IPS-20b (cell line): ENCODE data around the gene GXYLT2.
"Not testable (repeated sequence)": the region's sequence is repeated elsewhere in the genome, so short reads cannot be mapped to it uniquely, and the experiment has no call there.

ENCODE experiments used
- H3K27ac ChIP-seq: one replicate; pipeline ENCODE4 v1.5.1; 2013; ENCODE audit warnings: low read length
- H3K27me3 ChIP-seq: 2 replicates; pipeline ENCODE4 v1.6.1; 2013; ENCODE audit warnings: mild to moderate bottlenecking, low read length, inconsistent platforms; ENCODE audit not compliant: insufficient read depth
- H3K36me3 ChIP-seq: 2 replicates; pipeline ENCODE4 v1.6.1; 2013; ENCODE audit warnings: low read depth, mild to moderate bottlenecking, inconsistent platforms, low read length, moderate library complexity; ENCODE audit not compliant: insufficient read depth
- H3K4me1 ChIP-seq: 2 replicates; pipeline ENCODE4 v1.6.1; 2013; ENCODE audit warnings: mild to moderate bottlenecking, control low read depth, inconsistent platforms, low read length, moderate library complexity; ENCODE audit not compliant: insufficient read depth
- H3K4me3 ChIP-seq: 2 replicates; pipeline ENCODE4 v1.5.1; 2013; ENCODE audit warnings: mild to moderate bottlenecking, low read length, inconsistent platforms
- H3K9ac ChIP-seq: 2 replicates; pipeline ENCODE4 v1.6.1; 2013; ENCODE audit warnings: low read depth, mild to moderate bottlenecking, inconsistent platforms, low read length, moderate library complexity
- H3K9me3 ChIP-seq: 2 replicates; pipeline ENCODE4 v1.6.1; 2013; ENCODE audit warnings: mild to moderate bottlenecking, low read depth, low read length, inconsistent platforms; ENCODE audit not compliant: insufficient read depth

GXYLT2 gene

GRCh38 chr3:72985576-72985975, 97.7 kb downstream of the GXYLT2 start:
- H3K9ac ChIP-seq = no peak overlapping the region
- no peaks in the 10 kb centered on the region for H3K36me3 ChIP-seq
- no peaks in the 10 kb centered on the region for H3K27me3 ChIP-seq
- peaks cover 13% of the 10 kb centered on the region; the same call in 1 of the 2 replicates for H3K9me3 ChIP-seq
- H3K27ac ChIP-seq = no peak overlapping the region
- H3K4me1 ChIP-seq = no peaks in the 10 kb centered on the region
- H3K4me3 ChIP-seq = no peak overlapping the region

DNA sequence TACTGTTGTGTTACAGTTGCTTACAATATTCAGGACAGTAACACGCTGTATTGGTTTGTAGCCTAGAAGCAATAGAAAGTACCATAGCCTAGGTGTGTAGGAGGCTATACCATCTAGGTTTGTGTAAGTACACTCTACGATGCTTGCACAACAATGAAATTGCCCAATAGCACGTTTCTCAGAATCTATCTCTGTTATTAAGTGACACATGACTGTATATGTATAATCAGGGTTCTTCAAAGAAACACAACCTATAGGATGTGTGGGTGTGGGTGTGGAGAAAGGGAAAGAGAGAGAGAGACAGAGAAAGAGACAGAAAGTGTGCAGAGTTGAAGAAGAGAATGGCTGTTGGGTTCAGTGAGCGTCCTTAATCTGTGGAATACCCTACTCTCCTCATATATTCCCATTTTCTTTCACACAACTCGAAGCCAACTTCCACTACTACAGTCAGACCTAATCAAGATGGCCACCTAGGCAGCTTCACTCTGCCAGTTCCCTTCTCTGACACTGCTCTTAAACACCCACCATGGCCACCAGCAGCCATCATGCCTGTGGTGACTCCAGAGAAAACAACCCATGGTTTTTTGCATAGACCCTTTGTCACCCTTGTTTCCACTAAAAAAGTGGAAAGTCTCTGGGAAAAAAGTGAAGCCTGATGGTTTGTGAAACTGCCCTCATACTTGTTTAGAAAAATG, 103.0 kb downstream of the GXYLT2 start:
- Histone ChIP-seq H3K27ac (no peak overlapping the region), H3K4me3 (no peak overlapping the region), H3K4me1 (no peaks in the 10 kb centered on the region), H3K9ac (no peak overlapping the region), H3K27me3 (no peaks in the 10 kb centered on the region), H3K36me3 (no peaks in the 10 kb centered on the region), H3K9me3 (peaks cover 5% of the 10 kb centered on the region; the same call in 1 of the 2 replicates)

DNA sequence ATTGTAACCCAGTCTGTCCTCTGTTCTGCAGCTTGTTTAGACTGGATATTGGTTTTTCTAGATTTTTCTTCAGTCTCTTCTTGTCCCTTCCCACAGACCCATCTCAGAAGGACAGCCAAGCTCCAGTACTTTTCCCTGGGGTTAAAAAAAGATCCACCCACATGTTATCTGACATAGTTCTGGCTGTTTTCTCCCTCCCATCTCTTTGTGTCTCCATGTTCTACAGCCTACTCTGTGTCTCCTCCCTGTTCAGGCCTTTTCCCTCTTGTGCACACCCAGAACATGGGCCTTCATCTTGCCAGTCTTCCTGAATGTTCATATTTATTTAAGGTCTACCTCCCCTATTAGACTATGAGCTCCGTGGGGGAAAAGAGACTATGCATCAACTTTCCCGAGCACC, 103.7 kb downstream of the GXYLT2 start:
- no peak overlapping the region for H3K4me3 ChIP-seq
- H3K9me3 ChIP-seq = no peaks in the 10 kb centered on the region
- H3K27me3 ChIP-seq = no peaks in the 10 kb centered on the region
- H3K36me3 ChIP-seq = no peaks in the 10 kb centered on the region
- H3K4me1 ChIP-seq = no peaks in the 10 kb centered on the region
- H3K27ac ChIP-seq = no peak overlapping the region
- no peak overlapping the region for H3K9ac ChIP-seq

- no peaks in the 10 kb centered on the region for H3K27me3 ChIP-seq
- H3K4me3 ChIP-seq = no peak overlapping the region
- no peak overlapping the region for H3K27ac ChIP-seq
- no peak overlapping the region for H3K9ac ChIP-seq
- peaks cover 2% of the 10 kb centered on the region; the same call in 1 of the 2 replicates for H3K4me1 ChIP-seq
- no peaks in the 10 kb centered on the region for H3K9me3 ChIP-seq
- H3K36me3 ChIP-seq = peaks cover 6% of the 10 kb centered on the region; the same call in 1 of the 2 replicates
Observed at GRCh38 chr3:72993391-72993790, 105.5 kb downstream of the GXYLT2 start.

GRCh38 chr3:72995337-72995736, 107.5 kb downstream of the GXYLT2 start:
- Histone ChIP-seq H3K4me3 (no peak overlapping the region), H3K4me1 (peaks cover 12% of the 10 kb centered on the region; the same call in 1 of the 2 replicates), H3K9me3 (no peaks in the 10 kb centered on the region), H3K9ac (no peak overlapping the region), H3K36me3 (peaks cover 25% of the 10 kb centered on the region), H3K27ac (no peak overlapping the region), H3K27me3 (no peaks in the 10 kb centered on the region)

DNA sequence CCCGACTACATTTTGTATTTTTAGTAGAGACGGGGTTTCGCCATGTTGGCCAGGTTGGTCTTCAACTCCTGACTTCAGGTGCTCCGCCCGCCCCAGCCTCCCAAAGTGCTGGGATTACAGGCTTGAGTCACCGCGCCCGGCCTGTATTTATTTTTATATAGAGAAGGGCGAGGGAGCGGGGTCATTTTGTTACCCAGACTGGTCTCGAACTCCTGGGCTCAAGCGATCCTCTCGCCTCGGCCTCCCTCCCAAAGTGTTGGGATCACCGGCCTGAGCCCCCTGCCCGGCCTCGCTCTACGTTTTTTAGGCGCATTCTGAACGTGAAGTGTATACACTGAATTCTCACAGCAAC, 108.3 kb downstream of the GXYLT2 start:
- Histone ChIP-seq H3K9me3 (no peaks in the 10 kb centered on the region), H3K4me1 (peaks cover 12% of the 10 kb centered on the region; the same call in 1 of the 2 replicates), H3K4me3 (peak overlapping the region; percentile 72), H3K27ac (peak overlapping the region; percentile 66), H3K36me3 (peaks cover 33% of the 10 kb centered on the region), H3K9ac (peak overlapping the region; percentile 78), H3K27me3 (no peaks in the 10 kb centered on the region)

GRCh38 chr3:72996473-72997333, 108.9 kb downstream of the GXYLT2 start, which contains the start of gene PPP4R2:
Gene PPP4R2, plus strand, starts transcription at chr3:72996811. Its CDS starts 227 bp downstream, at chr3:72997038.
- Histone ChIP-seq H3K4me1 (peaks cover 12% of the 10 kb centered on the region; the same call in 1 of the 2 replicates), H3K27ac (peak within 1 kb of the TSS; percentile 66), H3K9me3 (no peaks in the 10 kb centered on the region)

DNA sequence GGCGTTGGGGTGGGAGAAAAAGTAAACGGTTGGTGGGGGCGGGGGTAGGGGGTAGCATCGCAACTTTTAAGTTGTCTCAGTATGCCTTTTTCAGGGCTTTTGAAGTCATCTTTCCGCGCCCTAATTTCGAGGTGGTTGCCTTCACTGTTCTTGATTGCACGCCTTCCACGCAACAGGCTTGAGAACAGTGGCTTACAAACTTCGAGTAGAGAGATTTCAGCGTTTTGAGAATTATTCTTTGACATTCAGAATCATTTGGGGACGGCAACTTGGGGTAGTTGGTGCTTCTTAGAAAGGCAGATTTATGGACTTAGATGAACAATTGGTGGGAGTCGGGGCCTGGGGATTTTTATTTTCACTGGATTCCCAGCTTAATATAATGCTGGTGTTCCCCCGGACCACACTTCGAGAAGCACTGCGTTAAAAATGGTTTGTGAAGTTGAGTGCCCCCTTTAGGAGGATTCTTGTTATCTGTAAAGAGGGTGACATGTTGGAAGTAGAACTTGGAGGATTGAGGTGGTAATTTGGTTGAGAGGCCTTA, 109.6 kb downstream of the GXYLT2 start:
- Histone ChIP-seq H3K36me3 (peaks cover 46% of the 10 kb centered on the region), H3K4me3 (peak overlapping the region; percentile 96), H3K27me3 (no peaks in the 10 kb centered on the region), H3K27ac (peak overlapping the region; percentile 55), H3K9me3 (no peaks in the 10 kb centered on the region), H3K9ac (peak overlapping the region; percentile 98), H3K4me1 (peaks cover 12% of the 10 kb centered on the region; the same call in 1 of the 2 replicates)

More at GRCh38 chr3:72996473-72997333, 108.9 kb downstream of the GXYLT2 start, which contains the start of gene PPP4R2:
- peak within 1 kb of the TSS; percentile 98 for H3K9ac ChIP-seq
- H3K4me3 ChIP-seq = peak within 1 kb of the TSS; percentile 96
- no peaks in the 10 kb centered on the region for H3K27me3 ChIP-seq
- H3K36me3 ChIP-seq = peaks cover 39% of the 10 kb centered on the region

DNA sequence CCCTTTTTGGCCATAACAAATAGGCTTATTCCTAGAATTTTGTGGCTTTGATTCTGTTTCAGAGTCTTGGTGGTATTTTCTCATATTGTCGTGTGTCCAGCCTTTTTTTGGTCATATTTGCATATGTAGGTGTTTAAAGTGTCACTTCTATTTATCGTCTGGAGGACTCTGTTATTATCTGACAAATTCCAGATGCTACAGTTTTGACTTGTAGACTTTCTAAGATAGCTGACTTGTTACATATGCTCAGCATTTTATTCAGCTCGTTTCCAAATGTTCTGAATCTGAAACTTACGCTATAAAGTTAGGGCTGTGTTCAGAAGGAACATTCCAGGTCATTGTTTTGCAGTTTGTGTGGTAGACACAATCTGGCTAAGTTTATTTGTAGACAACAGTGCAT, 110.6 kb downstream of the GXYLT2 start:
- peaks cover 12% of the 10 kb centered on the region; the same call in 1 of the 2 replicates for H3K4me1 ChIP-seq
- H3K36me3 ChIP-seq = peaks cover 54% of the 10 kb centered on the region
- H3K4me3 ChIP-seq = peak overlapping the region; percentile 96
- H3K9me3 ChIP-seq = no peaks in the 10 kb centered on the region
- H3K27me3 ChIP-seq = no peaks in the 10 kb centered on the region
- H3K9ac ChIP-seq = peak overlapping the region; percentile 98; the same call in 1 of the 2 replicates
- no peak overlapping the region for H3K27ac ChIP-seq

GRCh38 chr3:72999951-73000350, 112.1 kb downstream of the GXYLT2 start:
- Histone ChIP-seq H3K36me3 (peaks cover 64% of the 10 kb centered on the region), H3K4me3 (peak overlapping the region; percentile 96; the same call in 1 of the 2 replicates), H3K4me1 (peaks cover 12% of the 10 kb centered on the region; the same call in 1 of the 2 replicates), H3K9me3 (no peaks in the 10 kb centered on the region), H3K27ac (no peak overlapping the region), H3K9ac (no peak overlapping the region), H3K27me3 (no peaks in the 10 kb centered on the region)

- H3K9me3 ChIP-seq = not testable (repeated sequence)
- H3K36me3 ChIP-seq = peaks cover 87% of the 10 kb centered on the region
Observed at GRCh38 chr3:73003050-73003449, 115.2 kb downstream of the GXYLT2 start.

More at GRCh38 chr3:73003050-73003449, 115.2 kb downstream of the GXYLT2 start:
- not testable (repeated sequence) for H3K27ac ChIP-seq, H3K9ac ChIP-seq, H3K27me3 ChIP-seq, H3K4me3 ChIP-seq
- H3K4me1 ChIP-seq = peaks cover 12% of the 10 kb centered on the region; the same call in 1 of the 2 replicates
